Stomach smooth muscle (tissue), 2 donors: ENCODE data around the gene HOMER2.

Experiments
- H3K27ac ChIP-seq: one replicate; pipeline ENCODE4 v1.7.0; 2013; ENCODE audit warnings: mild to moderate bottlenecking, low read length, inconsistent platforms
- H3K27me3 ChIP-seq, 2 donors: one replicate each; pipeline ENCODE4 v1.7.0; 2013; ENCODE audit warnings: low read length in 2 of 2; ENCODE audit not compliant: insufficient read depth in 2 of 2, control insufficient read depth in 1 of 2
- H3K36me3 ChIP-seq, 2 donors: one replicate each; pipeline ENCODE4 v1.7.0; 2013; ENCODE audit warnings: low read length in 2 of 2; ENCODE audit not compliant: control insufficient read depth in 2 of 2, insufficient read depth in 2 of 2
- H3K4me1 ChIP-seq: one replicate; pipeline ENCODE4 v1.7.0; 2013; ENCODE audit warnings: low read length; ENCODE audit not compliant: control insufficient read depth, insufficient read depth
- H3K4me3 ChIP-seq, 2 donors: one replicate each; pipeline ENCODE4 v1.7.0; 2013; ENCODE audit warnings: low read length in 2 of 2
- H3K9ac ChIP-seq, 2 donors: one replicate each; pipeline ENCODE4 v1.7.0; 2013; ENCODE audit warnings: low read length in 2 of 2, mild to moderate bottlenecking in 1 of 2
- H3K9me3 ChIP-seq, 2 donors: one replicate each; pipeline ENCODE4 v1.7.0; 2013; ENCODE audit warnings: low read length in 2 of 2; ENCODE audit not compliant: control insufficient read depth in 2 of 2
- donor health status: healthy.
- donor health status: Pancreatic carcinoma.

Gene HOMER2

DNA sequence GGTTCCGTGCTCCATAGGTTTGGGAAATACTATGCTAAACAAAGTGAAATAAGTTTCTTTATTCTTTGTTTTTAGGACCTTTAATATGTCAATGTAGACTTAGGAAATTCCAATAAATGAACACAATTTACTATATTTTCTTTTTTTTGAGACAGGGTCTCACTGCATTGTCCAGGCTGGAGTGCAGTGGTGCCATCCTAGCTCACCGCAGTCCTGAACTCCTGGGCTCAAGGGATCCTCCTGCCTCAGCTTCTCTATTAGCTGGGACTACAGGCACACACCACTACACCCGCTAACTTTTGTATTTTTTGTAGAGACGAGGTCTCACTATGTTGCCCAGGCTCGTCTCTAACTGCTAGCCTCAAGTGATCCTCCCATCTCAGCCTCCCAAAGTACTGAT is 12.4 kb upstream of the HOMER2 start:
- no peaks in the 10 kb centered on the region for H3K4me1 ChIP-seq
- H3K27ac ChIP-seq: no peak overlapping the region
- H3K9ac ChIP-seq: no peak overlapping the region
- H3K27me3 ChIP-seq: no peaks in the 10 kb centered on the region
- no peaks in the 10 kb centered on the region for H3K9me3 ChIP-seq
- H3K4me3 ChIP-seq: no peak overlapping the region
- H3K36me3 ChIP-seq: no peaks in the 10 kb centered on the region

- no peaks in the 10 kb centered on the region for H3K9me3 ChIP-seq
- H3K4me3 ChIP-seq: no peak overlapping the region
- H3K27ac ChIP-seq: no peak overlapping the region
- H3K36me3 ChIP-seq: no peaks in the 10 kb centered on the region
- no peaks in the 10 kb centered on the region for H3K4me1 ChIP-seq
- no peaks in the 10 kb centered on the region for H3K27me3 ChIP-seq
- no peak overlapping the region for H3K9ac ChIP-seq
Measured at GRCh38 chr15:82963471-82964341, 11.2 kb upstream of the HOMER2 start.

GRCh38 chr15:82960766-82961165 is 8.2 kb upstream of the HOMER2 start:
- H3K27ac ChIP-seq: no peak overlapping the region
- H3K9ac ChIP-seq: no peak overlapping the region
- no peaks in the 10 kb centered on the region for H3K27me3 ChIP-seq

DNA sequence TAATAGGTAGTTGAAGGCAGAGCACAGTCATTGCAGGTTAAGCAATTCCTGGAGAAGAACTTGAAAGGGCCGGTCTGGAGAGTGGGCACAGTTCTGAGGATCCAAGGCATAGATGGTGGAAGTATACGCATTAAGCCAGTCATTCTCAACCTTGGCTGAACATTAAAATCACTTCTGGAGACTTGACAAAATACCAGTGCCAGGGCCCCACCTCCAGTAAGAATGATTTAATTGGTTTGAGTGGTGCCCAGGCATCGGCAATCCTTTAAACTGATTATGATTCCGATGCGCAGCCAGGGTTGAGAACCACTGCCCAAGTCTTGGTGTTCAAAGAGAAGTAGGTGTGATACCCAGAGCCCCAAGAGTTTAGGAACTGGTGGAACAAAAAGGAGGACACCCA is 6.9 kb upstream of the HOMER2 start:
- H3K4me1 ChIP-seq: no peaks in the 10 kb centered on the region
- no peaks in the 10 kb centered on the region for H3K27me3 ChIP-seq
- no peak overlapping the region for H3K27ac ChIP-seq
- no peak overlapping the region for H3K4me3 ChIP-seq
- H3K9ac ChIP-seq: no peak overlapping the region
- no peaks in the 10 kb centered on the region for H3K9me3 ChIP-seq
- H3K36me3 ChIP-seq: no peaks in the 10 kb centered on the region

More at GRCh38 chr15:82960766-82961165, 8.2 kb upstream of the HOMER2 start:
- Histone ChIP-seq H3K36me3 (no peaks in the 10 kb centered on the region), H3K9me3 (no peaks in the 10 kb centered on the region), H3K4me3 (no peak overlapping the region), H3K4me1 (no peaks in the 10 kb centered on the region)

- Histone ChIP-seq H3K27me3 (no peaks in the 10 kb centered on the region), H3K9ac (no peak overlapping the region), H3K4me1 (no peaks in the 10 kb centered on the region), H3K9me3 (no peaks in the 10 kb centered on the region), H3K27ac (no peak overlapping the region), H3K36me3 (no peaks in the 10 kb centered on the region), H3K4me3 (no peak overlapping the region)
Measured at GRCh38 chr15:82958638-82959037, 6.1 kb upstream of the HOMER2 start.

GRCh38 chr15:82951472-82952157 is 905 bp downstream of the HOMER2 start:
- peak overlapping the region; percentile 73 to 75 for H3K4me3 ChIP-seq
- H3K27me3 ChIP-seq: no peaks in the 10 kb centered on the region
- H3K36me3 ChIP-seq: no peaks in the 10 kb centered on the region
- no peaks in the 10 kb centered on the region for H3K9me3 ChIP-seq
- peak overlapping the region; percentile 41 for H3K27ac ChIP-seq
- peaks cover 19% of the 10 kb centered on the region for H3K4me1 ChIP-seq
- peak overlapping the region; percentile 42 to 63 for H3K9ac ChIP-seq

DNA sequence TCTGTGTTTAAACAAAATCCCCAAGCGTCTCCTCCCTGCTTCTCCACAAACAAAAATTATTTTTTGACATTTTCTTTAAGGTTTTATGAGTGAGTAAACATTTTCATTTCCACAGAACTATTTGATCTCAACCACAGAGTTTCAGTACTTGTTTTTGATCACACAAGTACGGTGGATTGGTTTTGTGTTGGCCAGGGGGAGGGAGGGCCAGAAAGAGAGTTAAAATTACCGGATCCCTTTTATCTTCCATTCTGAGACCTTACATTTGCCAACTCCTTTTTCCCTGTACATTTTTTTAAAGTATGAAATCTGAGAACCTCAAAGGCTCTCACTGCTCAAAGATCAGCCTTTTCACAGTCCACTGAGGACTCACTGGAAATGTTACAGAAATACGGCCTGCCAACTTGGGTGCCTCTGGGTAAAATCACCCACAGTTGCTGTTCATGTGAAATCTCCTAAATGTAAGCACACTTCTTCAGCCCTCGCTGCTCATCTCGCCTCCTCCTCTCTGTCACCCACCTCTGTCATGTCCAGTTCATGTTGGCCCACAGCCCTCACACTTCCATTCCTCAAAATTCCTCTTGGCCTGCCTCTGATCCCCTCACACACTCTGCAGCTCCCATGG is 1.7 kb downstream of the HOMER2 start:
- Histone ChIP-seq H3K36me3 (no peaks in the 10 kb centered on the region), H3K27me3 (no peaks in the 10 kb centered on the region), H3K9me3 (no peaks in the 10 kb centered on the region), H3K4me3 (peak overlapping the region; percentile 73 to 75), H3K27ac (peak overlapping the region; percentile 41), H3K4me1 (peaks cover 19% of the 10 kb centered on the region), H3K9ac (peak overlapping the region; percentile 13 to 19)

DNA sequence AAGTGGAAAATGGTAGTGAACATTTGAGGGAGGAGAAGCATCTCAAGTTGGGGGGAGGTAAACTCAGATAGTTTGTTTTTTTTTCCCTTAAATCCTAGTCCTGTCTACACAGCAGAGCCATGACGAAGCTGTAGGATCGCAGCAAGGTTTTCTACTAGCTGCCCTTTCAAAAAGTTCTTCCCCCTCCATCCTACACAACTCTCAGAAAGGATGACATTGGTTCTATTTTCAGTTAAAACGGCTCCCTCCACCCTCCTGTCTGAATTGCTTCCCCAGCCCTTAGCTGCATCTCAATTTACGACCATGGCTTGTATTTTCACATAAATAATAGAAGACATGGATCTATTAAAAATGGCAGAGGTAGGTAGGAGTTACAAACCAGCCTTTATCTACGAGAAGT is 2.2 kb downstream of the HOMER2 start:
- H3K9ac ChIP-seq: no peak overlapping the region
- no peaks in the 10 kb centered on the region for H3K27me3 ChIP-seq
- H3K4me3 ChIP-seq: no peak overlapping the region
- H3K4me1 ChIP-seq: peaks cover 19% of the 10 kb centered on the region
- H3K27ac ChIP-seq: no peak overlapping the region
- no peaks in the 10 kb centered on the region for H3K36me3 ChIP-seq
- H3K9me3 ChIP-seq: no peaks in the 10 kb centered on the region

GRCh38 chr15:82946155-82946701 is 6.3 kb downstream of the HOMER2 start:
- Histone ChIP-seq H3K9ac (no peak overlapping the region), H3K27ac (no peak overlapping the region), H3K9me3 (no peaks in the 10 kb centered on the region), H3K4me3 (no peak overlapping the region), H3K36me3 (no peaks in the 10 kb centered on the region), H3K4me1 (peaks cover 6% of the 10 kb centered on the region), H3K27me3 (no peaks in the 10 kb centered on the region)

GRCh38 chr15:82945326-82945725 is 7.2 kb downstream of the HOMER2 start:
- Histone ChIP-seq H3K9ac (no peak overlapping the region), H3K27me3 (no peaks in the 10 kb centered on the region), H3K4me3 (no peak overlapping the region), H3K4me1 (peaks cover under 1% of the 10 kb centered on the region), H3K9me3 (no peaks in the 10 kb centered on the region), H3K36me3 (no peaks in the 10 kb centered on the region), H3K27ac (no peak overlapping the region)
